T-helper 22 cell (primary cell): ENCODE results near the gene DNAH10.

Experiments used
- DNase-seq: peaks from one replicate; pipeline ENCODE4 v3.0.0-alpha.2; 2020; ENCODE audit warnings: low read depth

DNAH10 gene

GRCh38 chr12:123798518-123798917, 36.4 kb downstream of the DNAH10 start:
- no peak for DNase-seq

- no peak for DNase-seq
Measured at GRCh38 chr12:123799227-123799626, 37.1 kb downstream of the DNAH10 start.

- no peak for DNase-seq
Measured at GRCh38 chr12:123801573-123802178, 39.6 kb downstream of the DNAH10 start.

- no peak for DNase-seq
Measured at GRCh38 chr12:123805173-123805572, 43.1 kb downstream of the DNAH10 start.

GRCh38 chr12:123807002-123807401, 44.9 kb downstream of the DNAH10 start:
- no peak for DNase-seq

- no peak for DNase-seq
Measured at GRCh38 chr12:123807670-123808069, 45.6 kb downstream of the DNAH10 start.

- DNase-seq = no peak
Measured at GRCh38 chr12:123808167-123808566, 46.1 kb downstream of the DNAH10 start.

GRCh38 chr12:123813349-123813748, 51.2 kb downstream of the DNAH10 start:
- no peak for DNase-seq

- DNase-seq = no peak
Measured at GRCh38 chr12:123815968-123816367, 53.9 kb downstream of the DNAH10 start.

GRCh38 chr12:123816896-123817537, 54.9 kb downstream of the DNAH10 start:
- no peak for DNase-seq

GRCh38 chr12:123822804-123823203, 60.7 kb downstream of the DNAH10 start:
- no peak for DNase-seq

GRCh38 chr12:123828120-123828519, 66.0 kb downstream of the DNAH10 start:
- DNase-seq = no peak

GRCh38 chr12:123828854-123829547, 66.9 kb downstream of the DNAH10 start:
- DNase-seq = no peak

GRCh38 chr12:123829561-123829960, 67.5 kb downstream of the DNAH10 start:
- DNase-seq = no peak

GRCh38 chr12:123830675-123831074, 68.6 kb downstream of the DNAH10 start:
- no peak for DNase-seq

GRCh38 chr12:123832052-123832451, 70.0 kb downstream of the DNAH10 start:
- DNase-seq = no peak

GRCh38 chr12:123833830-123834229, 71.7 kb downstream of the DNAH10 start:
- DNase-seq = no peak

GRCh38 chr12:123834845-123835244, 72.7 kb downstream of the DNAH10 start:
- DNase-seq = no peak

GRCh38 chr12:123836292-123836691, 74.2 kb downstream of the DNAH10 start:
- no peak for DNase-seq

- no peak for DNase-seq
Measured at GRCh38 chr12:123839826-123840225, 77.7 kb downstream of the DNAH10 start.

GRCh38 chr12:123840765-123841425, 78.8 kb downstream of the DNAH10 start:
- DNase-seq = no peak

GRCh38 chr12:123843912-123844748, 82.0 kb downstream of the DNAH10 start:
- no peak for DNase-seq
